Stimulated activated CD8-positive, alpha-beta memory T cell treated with anti-CD3 and anti-CD28 coated beads, Interleukin-2, amount 100 ng/mL, for 1 hour (primary cell): ENCODE measurements around the gene CABLES1.

Experiments used
- DNase-seq, 2 donors: peaks; one replicate each; pipeline ENCODE4 v3.0.0-alpha.2; 2020; ENCODE audit warnings: low read depth in 2 of 2

The CABLES1 gene

GRCh38 chr18:23169673-23170044, 34.4 kb downstream of the CABLES1 start:
- no peak for DNase-seq

- no peak for DNase-seq
These were observed 34.9 kb downstream of the CABLES1 start for GRCh38 chr18:23170137-23170536.

- DNase-seq: no peak
These were observed 36.4 kb downstream of the CABLES1 start for GRCh38 chr18:23171581-23172156.

- no peak for DNase-seq
These were observed 37.5 kb downstream of the CABLES1 start for GRCh38 chr18:23172591-23173380.

GRCh38 chr18:23173912-23174311, 38.6 kb downstream of the CABLES1 start:
- DNase-seq: no peak

GRCh38 chr18:23176701-23177432, 41.6 kb downstream of the CABLES1 start:
- no peak for DNase-seq

- no peak for DNase-seq
These were observed 42.3 kb downstream of the CABLES1 start for GRCh38 chr18:23177433-23178072.

GRCh38 chr18:23178201-23178600, 42.9 kb downstream of the CABLES1 start:
- no peak for DNase-seq

GRCh38 chr18:23178661-23179081, 43.4 kb downstream of the CABLES1 start:
- no peak for DNase-seq

GRCh38 chr18:23179416-23179815, 44.1 kb downstream of the CABLES1 start:
- DNase-seq: no peak

- DNase-seq: no peak
These were observed 46.3 kb downstream of the CABLES1 start for GRCh38 chr18:23181547-23181946.

GRCh38 chr18:23182606-23183005, 47.3 kb downstream of the CABLES1 start:
- no peak for DNase-seq

GRCh38 chr18:23183411-23184150, 48.3 kb downstream of the CABLES1 start:
- DNase-seq: no peak

- DNase-seq: no peak
These were observed 51.5 kb downstream of the CABLES1 start for GRCh38 chr18:23186781-23187180.

GRCh38 chr18:23188068-23188760, 52.9 kb downstream of the CABLES1 start:
- no peak for DNase-seq

GRCh38 chr18:23189099-23189498, 53.8 kb downstream of the CABLES1 start:
- no peak for DNase-seq

- DNase-seq: no peak
These were observed 54.7 kb downstream of the CABLES1 start for GRCh38 chr18:23189768-23190661.

- DNase-seq: no peak
These were observed 55.9 kb downstream of the CABLES1 start for GRCh38 chr18:23191232-23191631.

GRCh38 chr18:23193742-23194141, 58.5 kb downstream of the CABLES1 start:
- no peak for DNase-seq
